ENCODE measurements around the gene RDM1.

Gene RDM1

DNA sequence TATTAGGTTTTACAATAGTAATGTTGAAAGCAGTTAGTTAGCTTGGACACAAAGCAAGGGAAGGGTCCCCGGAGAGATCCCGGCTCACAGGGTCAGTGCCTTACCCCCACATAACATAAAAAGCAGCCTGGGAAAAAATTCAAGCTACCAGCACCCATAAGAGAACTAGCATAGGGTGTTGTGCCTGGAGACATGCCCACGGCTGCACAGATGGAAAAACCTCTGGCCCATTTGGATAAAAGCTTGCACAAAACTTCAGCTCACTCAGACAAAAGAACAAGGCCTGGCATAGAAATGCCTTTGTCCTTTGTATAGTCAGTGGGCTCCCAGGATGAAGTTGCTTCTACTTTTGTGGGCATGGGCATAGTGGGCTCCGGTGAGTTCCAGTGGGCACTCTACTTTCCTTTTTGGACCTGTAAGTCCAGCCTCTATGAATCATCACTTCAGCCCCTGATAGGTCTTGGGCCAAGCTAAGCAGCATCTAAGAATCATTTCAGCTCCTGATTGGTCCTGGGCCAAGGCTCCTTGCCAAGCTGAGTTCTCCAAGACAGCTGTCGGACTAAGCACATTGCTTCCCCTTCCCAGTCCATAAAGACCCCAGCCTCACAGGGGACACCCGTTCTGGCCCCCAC lies 1.3 kb upstream of the RDM1 start:
- no peak for DNase-seq

- no peak for DNase-seq
Observed at GRCh38 chr17:35927714-35928113, 2.9 kb downstream of the RDM1 start.

GRCh38 chr17:35923609-35924114 lies 6.9 kb downstream of the RDM1 start:
- DNase-seq, result no peak

DNA sequence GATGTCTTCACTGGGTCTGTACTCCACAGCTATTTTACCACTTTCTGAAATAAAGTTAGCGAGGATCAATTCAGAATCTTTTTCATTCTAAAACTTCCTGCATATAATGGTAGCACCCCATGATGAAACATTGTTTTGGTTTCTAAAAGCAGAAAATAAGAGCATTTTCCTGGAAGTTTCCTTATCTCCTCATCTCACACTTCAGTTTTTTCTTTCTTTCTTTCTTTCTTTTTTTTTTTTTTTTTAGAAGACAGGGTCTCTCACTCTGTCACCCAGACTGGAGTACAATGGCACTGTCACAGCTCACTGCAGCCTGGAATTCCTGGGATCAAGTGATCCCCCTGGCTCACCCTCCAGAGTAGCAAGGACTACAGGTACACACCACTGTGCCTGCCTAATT lies 10.3 kb downstream of the RDM1 start:
- no peak for DNase-seq

- no peak for DNase-seq
Observed at GRCh38 chr17:35918665-35919064, 11.9 kb downstream of the RDM1 start.

DNA sequence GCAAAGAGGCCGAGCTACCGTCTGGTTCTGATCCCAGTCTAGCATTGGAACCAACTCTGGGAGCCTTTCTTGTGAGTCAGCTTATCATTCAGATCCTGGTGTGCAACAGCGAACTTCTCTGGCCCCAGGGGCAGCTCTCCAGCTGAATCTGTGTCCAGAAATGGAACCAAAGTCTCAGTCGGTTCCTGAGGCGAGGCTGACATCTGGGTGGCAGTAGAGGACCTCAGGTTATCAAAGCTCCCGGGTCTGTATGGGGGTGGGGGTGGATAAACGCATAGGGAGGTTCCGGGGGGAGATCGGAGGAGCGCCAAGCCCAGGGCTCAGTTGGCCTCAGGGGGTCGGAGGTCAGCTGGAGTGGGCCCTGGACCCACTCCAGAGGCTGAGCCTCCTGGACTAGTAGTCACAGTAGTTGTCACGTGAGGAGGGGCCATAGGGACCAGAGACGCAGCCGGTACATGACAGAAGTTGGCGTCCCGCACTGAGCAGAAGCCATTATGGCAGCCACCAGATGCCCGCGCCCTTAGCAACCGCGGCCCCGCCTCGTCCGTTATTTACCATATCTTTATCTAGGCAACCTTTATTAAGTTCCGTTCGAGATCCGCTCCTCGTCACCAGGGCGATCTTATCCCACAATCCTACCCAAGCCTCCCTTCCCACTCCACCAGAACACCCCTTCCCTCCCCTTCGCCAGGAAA lies 12.9 kb downstream of the RDM1 start:
- no peak for DNase-seq

GRCh38 chr17:35915153-35915964 lies 15.2 kb downstream of the RDM1 start:
- no peak for DNase-seq

GRCh38 chr17:35914354-35914753 lies 16.2 kb downstream of the RDM1 start:
- no peak for DNase-seq

GRCh38 chr17:35913609-35914008 lies 17.0 kb downstream of the RDM1 start:
- no peak for DNase-seq

GRCh38 chr17:35912942-35913341 lies 17.6 kb downstream of the RDM1 start:
- DNase-seq, result no peak

- DNase-seq, result no peak
Observed at GRCh38 chr17:35912339-35912912, 18.1 kb downstream of the RDM1 start.

DNA sequence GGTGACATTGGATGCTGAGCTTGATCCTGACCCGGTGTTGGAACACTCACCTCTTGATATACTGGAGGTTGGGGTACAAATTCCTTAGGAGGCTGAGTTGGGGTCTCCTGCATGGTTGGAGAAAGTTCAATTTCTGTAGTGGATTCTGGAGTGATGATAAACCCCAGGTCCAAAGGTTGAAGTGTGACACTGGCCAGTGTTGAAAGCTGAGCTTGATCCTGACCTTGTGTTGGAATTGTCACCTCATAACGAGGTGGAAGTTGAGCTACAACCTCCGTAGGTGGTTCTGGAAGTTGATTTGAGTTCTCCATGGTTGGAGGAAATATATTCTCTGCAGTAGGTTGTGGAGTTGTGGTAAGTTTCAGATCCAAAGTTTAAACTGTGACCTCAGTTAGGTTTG lies 21.2 kb downstream of the RDM1 start:
- no peak for DNase-seq

GRCh38 chr17:35907691-35908090 lies 22.9 kb downstream of the RDM1 start:
- no peak for DNase-seq

DNA sequence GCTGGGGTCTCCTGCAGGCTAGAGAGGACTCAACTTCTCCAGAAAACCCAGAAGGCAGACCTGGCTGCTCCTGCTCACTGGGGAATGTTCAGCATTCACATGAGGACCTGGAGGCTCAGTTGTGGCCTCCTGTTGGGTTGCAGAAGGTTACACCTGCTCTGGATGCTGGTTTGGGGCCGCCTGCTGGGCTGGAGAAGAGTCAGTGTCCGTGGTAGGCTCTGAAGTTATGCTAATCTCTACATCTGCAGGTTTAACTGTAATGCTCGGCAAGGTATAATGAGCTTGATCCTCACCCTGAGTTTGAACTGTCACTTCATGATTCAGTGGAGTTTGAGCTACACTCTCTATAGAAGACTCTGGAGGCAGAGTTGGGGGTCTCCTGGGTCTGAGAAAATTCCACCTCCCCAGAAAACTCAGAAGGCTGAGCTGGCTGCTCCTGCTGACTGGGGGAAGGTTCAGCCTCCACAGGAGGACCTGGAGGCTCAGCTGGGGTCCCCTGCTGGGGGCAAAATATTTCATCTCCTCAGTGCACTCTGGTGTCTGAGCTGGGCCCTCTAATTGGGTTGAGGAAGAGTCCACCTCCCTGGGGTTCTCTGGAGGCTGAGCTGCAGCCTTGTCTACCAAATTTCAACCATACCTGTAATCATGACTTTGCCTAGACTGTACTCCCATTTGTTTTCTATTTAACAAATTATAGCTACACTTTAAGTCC lies 23.5 kb downstream of the RDM1 start:
- no peak for DNase-seq

DNA sequence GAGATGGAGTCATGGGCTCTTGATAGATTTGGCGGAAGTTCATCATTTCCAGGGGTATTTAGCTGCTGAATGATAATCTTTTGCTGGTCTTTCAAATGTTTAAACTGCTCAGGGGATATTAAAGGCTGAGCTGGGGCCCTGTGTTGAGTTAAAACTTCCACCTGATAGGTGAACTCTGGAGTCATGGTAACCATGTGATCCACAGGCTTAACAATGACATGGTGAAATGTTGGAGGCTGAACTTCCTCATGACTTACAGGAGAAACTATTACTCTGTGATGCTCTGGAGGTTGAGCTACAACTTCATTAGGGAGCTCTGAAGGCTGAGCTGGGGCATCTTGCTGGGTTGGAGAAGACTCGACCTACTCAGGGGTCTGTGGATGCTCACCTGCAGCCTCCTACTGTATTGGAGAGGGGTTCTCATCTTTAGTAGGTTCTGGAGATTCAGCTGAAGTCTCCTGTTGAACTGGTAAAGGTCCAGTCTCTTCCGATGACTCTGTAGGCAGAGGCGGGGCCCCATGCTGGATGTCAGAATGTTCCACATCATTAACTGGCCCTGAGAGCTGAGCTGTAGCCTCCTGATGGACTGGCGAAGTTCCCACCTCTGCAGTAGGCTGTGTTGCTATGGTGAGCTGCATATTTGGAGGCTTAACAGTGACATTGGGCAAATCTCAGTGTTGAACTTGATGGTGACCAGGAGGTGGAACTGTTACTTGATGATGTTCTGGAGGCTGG lies 24.2 kb downstream of the RDM1 start:
- DNase-seq, result no peak

DNA sequence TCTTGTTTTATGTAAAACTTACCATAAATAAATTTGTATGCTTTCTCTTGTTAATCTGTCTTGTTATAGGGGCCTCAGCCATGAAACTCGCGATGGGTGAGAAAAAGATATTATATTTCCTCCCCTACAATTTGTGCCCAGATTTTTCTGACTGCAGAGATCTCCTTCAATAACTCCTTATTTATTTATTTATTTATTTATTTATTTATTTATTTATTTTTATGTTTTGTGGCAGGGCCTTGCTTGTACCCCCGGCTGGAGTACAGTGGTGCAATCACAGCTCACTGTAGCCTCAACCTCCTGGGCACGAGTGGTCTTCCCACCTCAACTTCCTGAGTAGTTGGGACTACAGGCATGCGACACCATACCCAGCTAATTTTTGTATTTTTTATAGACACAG lies 27.1 kb downstream of the RDM1 start:
- no peak for DNase-seq

- no peak for DNase-seq
Observed at GRCh38 chr17:35901631-35902175, 28.9 kb downstream of the RDM1 start.

- peak; percentile 79 for DNase-seq
Observed at GRCh38 chr17:35900708-35901480, 29.7 kb downstream of the RDM1 start.

DNA sequence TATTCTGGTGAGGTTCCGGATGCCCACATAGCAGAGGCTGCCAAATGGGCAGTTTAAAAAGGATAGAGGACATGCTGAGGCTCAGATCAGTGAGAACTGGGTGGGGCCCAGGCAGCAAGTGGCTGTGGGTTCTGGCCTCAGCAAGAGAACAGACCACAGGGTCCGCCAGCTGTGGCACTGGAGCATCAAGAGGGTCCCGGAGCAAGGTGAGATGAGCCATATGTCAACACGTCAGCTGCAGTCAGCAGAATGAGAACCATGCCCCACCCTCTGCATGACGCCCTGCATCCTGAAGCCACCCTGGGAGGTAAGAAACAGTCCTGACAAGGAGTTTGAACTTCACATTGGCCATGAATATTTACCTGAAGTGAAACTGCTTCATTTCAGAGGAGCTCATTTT lies 30.3 kb downstream of the RDM1 start:
- peak; percentile 64 for DNase-seq

GRCh38 chr17:35898283-35899070 lies 32.1 kb downstream of the RDM1 start:
- peak; percentile 83 for DNase-seq
